ENCODE measurements around the gene UTF1.

The UTF1 gene

GRCh38 chr10:133280391-133281059 lies 50.5 kb downstream of the UTF1 start:
- DNase-seq (ENCODE audit: low read depth), result no peak
- no peak overlapping the region for H3K4me3 ChIP-seq (ENCODE audit: low read depth, low read length)
- TF ChIP-seq, protein P1, sequence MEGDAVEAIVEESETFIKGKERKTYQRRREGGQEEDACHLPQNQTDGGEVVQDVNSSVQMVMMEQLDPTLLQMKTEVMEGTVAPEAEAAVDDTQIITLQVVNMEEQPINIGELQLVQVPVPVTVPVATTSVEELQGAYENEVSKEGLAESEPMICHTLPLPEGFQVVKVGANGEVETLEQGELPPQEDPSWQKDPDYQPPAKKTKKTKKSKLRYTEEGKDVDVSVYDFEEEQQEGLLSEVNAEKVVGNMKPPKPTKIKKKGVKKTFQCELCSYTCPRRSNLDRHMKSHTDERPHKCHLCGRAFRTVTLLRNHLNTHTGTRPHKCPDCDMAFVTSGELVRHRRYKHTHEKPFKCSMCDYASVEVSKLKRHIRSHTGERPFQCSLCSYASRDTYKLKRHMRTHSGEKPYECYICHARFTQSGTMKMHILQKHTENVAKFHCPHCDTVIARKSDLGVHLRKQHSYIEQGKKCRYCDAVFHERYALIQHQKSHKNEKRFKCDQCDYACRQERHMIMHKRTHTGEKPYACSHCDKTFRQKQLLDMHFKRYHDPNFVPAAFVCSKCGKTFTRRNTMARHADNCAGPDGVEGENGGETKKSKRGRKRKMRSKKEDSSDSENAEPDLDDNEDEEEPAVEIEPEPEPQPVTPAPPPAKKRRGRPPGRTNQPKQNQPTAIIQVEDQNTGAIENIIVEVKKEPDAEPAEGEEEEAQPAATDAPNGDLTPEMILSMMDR (IDR thresholded peaks at IDR 0.05; ENCODE audit: low read depth, low read length, missing control alignments), result no peak
- in situ Hi-C loops (cut with HindIII; ENCODE audit: low sequenced_read_pairs), result no loop called here

DNA sequence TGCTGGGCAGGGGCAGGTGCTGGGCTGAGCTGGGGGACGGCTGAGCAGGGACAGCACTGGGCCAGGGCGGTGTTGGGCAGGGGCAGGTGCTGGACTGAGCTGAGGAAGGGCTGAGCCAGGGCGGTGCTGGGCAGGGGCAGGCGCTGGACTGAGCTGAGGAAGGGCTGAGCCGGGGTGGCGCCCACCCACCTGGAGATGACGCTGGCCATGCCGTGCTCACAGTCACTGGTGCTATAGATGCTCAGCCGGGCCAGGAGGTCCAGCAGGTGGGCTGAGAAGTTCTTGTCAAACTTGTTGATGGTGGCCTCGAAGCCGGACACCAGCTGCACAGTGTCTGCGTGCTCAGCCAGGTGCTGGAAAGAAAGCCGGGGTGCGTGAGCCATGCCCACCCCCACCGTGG lies 51.1 kb downstream of the UTF1 start:
- H3K4me3 ChIP-seq (ENCODE audit: low read depth, low read length), result no peak overlapping the region
- DNase-seq (ENCODE audit: low read depth), result no peak
- TF ChIP-seq, protein P1 (IDR thresholded peaks at IDR 0.05; ENCODE audit: low read depth, low read length, missing control alignments), result no peak
- in situ Hi-C loops (cut with HindIII; ENCODE audit: low sequenced_read_pairs), result no loop called here

Measured in astrocyte of the cerebellum (primary cell).